CD4-positive, alpha-beta T cell (primary cell): Measurements from ENCODE around the gene MAP3K14. TPM values are rescaled to one million over a fixed set of nuclear protein-coding genes. Genes with fewer than 3 reads are reported as not detected.

ENCODE experiments used
- ATAC-seq: fragments of 200-7000 bp; cut with Tn5 transposase; one replicate; pipeline ENCODE4 v1.10.0; 2022; ENCODE audit warnings: mild to moderate bottlenecking; ENCODE audit not compliant: poor library complexity
- CTCF ChIA-PET: fragments of 350-600 bp; sonication (Branson Sonifier 250); formaldehyde crosslinking; loops from one replicate; lab custom pipeline; 2021; ENCODE audit warnings: antibody characterized with exemption, inconsistent platforms; lab: Charles Lee
- POLR2A ChIA-PET: fragments of 350-600 bp; sonication (Branson Sonifier 250); formaldehyde crosslinking; loops from one replicate; lab custom pipeline; 2021; ENCODE audit warnings: antibody characterized with exemption, inconsistent platforms; lab: Charles Lee
- DNase-seq, 14 experiments: peaks; one replicate each; pipeline ENCODE4 v3.0.0-alpha.2; 2013 to 2020; ENCODE audit warnings: mixed read lengths in 2 of 14
- H3K27ac ChIP-seq, 2 donors: one replicate each; pipeline versions ENCODE4 v1.5.1 to v1.7.0; 2013; ENCODE audit warnings: low read length in 2 of 2, low read depth in 1 of 2, mild to moderate bottlenecking in 1 of 2
- H3K27me3 ChIP-seq, 2 experiments: 1 replicate in 1 of 2; 2 replicates in 1 of 2; pipeline versions ENCODE4 v1.6.1 to v1.7.0; 2013; ENCODE audit warnings: low read length in 2 of 2, control low read depth in 1 of 2, mild to moderate bottlenecking in 1 of 2, moderate library complexity in 1 of 2; ENCODE audit not compliant: insufficient read depth in 2 of 2, control insufficient read depth in 1 of 2
- H3K36me3 ChIP-seq: one replicate; pipeline ENCODE4 v1.6.1; 2013; ENCODE audit warnings: low read length, control low read depth; ENCODE audit not compliant: insufficient read depth
- H3K4me1 ChIP-seq: one replicate; pipeline ENCODE4 v1.6.1; 2013; ENCODE audit warnings: low read length, control low read depth; ENCODE audit not compliant: insufficient read depth
- H3K4me3 ChIP-seq: one replicate; pipeline ENCODE4 v1.5.1; 2013; ENCODE audit warnings: mild to moderate bottlenecking, low read length, moderate library complexity
- H3K9me3 ChIP-seq, 2 experiments: 1 replicate in 1 of 2; 2 replicates in 1 of 2; pipeline versions ENCODE4 v1.6.1 to v1.7.0; 2013; ENCODE audit warnings: low read length in 2 of 2, mild to moderate bottlenecking in 2 of 2, control low read depth in 1 of 2, moderate library complexity in 1 of 2; ENCODE audit not compliant: control insufficient read depth in 1 of 2, insufficient read depth in 1 of 2
- H3K27ac Mint-ChIP-seq: one replicate; pipeline ENCODE4 v1.8.0; 2020; ENCODE audit warnings: mixed read lengths
- H3K27me3 Mint-ChIP-seq: one replicate; pipeline ENCODE4 v1.8.0; 2021; ENCODE audit warnings: mixed read lengths
- H3K36me3 Mint-ChIP-seq: one replicate; pipeline ENCODE4 v1.8.0; 2021; ENCODE audit warnings: low read depth, mixed read lengths
- H3K4me1 Mint-ChIP-seq: one replicate; pipeline ENCODE4 v1.8.0; 2021; ENCODE audit warnings: low read depth, mixed read lengths
- H3K4me3 Mint-ChIP-seq: one replicate; pipeline ENCODE4 v1.8.0; 2020; ENCODE audit warnings: mild to moderate bottlenecking, mixed read lengths
- H3K9me3 Mint-ChIP-seq: one replicate; pipeline ENCODE4 v1.8.0; 2020; ENCODE audit warnings: mixed read lengths
- CTCF ChIP-seq: fragments of 200-600 bp; IDR thresholded peaks from one replicate; pipeline ENCODE4 v1.8.0; 2022; ENCODE audit warnings: antibody characterized with exemption, mild to moderate bottlenecking
- intact Hi-C, 2 experiments: fragments of 100-400 bp; cut with DNase I in 1 of 2; cut with micrococcal nuclease in 1 of 2; formaldehyde crosslinking; loops; one replicate each; pipeline versions ENCODE4 v1.15.1 to v1.9.0; 2023 to 2025; cut with DNase I, micrococcal nuclease
- total RNA-seq, 174 experiments: library from RNA in 2 of 174; stranded (reverse) in 2 of 174; gene quantifications; one replicate each; pipeline ENCODE4 v1.2.3 and lab custom pipeline; 2021 to 2026

The MAP3K14 gene
- total RNA-seq, 2 experiments from 2014 or later = 41.4 to 46.5 TPM

GRCh38 chr17:45308016-45308365 lies 8.8 kb downstream of the MAP3K14 start:
- no peak for DNase-seq
- Mint-ChIP-seq H3K4me1 (peaks cover 83% of the 10 kb centered on the region), H3K27ac (peak overlapping the region; percentile 82), H3K36me3 (peaks cover 43% of the 10 kb centered on the region), H3K27me3 (no peaks in the 10 kb centered on the region), H3K9me3 (no peaks in the 10 kb centered on the region), H3K4me3 (peak overlapping the region; percentile 2)
- Histone ChIP-seq H3K36me3 (peaks cover 35% of the 10 kb centered on the region), H3K27me3 (no peaks in the 10 kb centered on the region), H3K27ac (peak overlapping the region; percentile 26 to 38), H3K4me1 (peaks cover 85% of the 10 kb centered on the region), H3K9me3 (no peaks in the 10 kb centered on the region), H3K4me3 (no peak overlapping the region)
- ChIA-PET POLR2A (interaction anchor here (4.6 kb wide), 1 partner anchor 9 kb away, joined by 32 read pairs; the partner anchor contains the start of gene MAP3K14), CTCF (interaction anchor here (1.2 to 3.1 kb wide), 2 partner anchors 30 to 173 kb away, joined by 3 to 17 read pairs; partner anchors contain the start of gene ACBD4)
- ATAC-seq = no peak
- intact Hi-C loops = no loop called here
- TF ChIP-seq CTCF = no peak

GRCh38 chr17:45307290-45308015 lies 9.4 kb downstream of the MAP3K14 start:
- no peaks in the 10 kb centered on the region for H3K9me3 ChIP-seq
- peak in 6 of 14 experiments; percentile 18 to 66 (median 42) for DNase-seq
- POLR2A ChIA-PET = interaction anchor here (4.6 kb wide), 1 partner anchor 9 kb away, joined by 32 read pairs; the partner anchor contains the start of gene MAP3K14

GRCh38 chr17:45306623-45307022 lies 10.2 kb downstream of the MAP3K14 start:
- Mint-ChIP-seq H3K36me3 (peaks cover 46% of the 10 kb centered on the region), H3K9me3 (no peaks in the 10 kb centered on the region), H3K4me1 (peaks cover 76% of the 10 kb centered on the region), H3K27ac (peak overlapping the region; percentile 58), H3K27me3 (no peaks in the 10 kb centered on the region), H3K4me3 (no peak overlapping the region)
- DNase-seq = peak in 1 of 14 experiments; percentile 35
- no peak overlapping the region for H3K27ac ChIP-seq
- no peaks in the 10 kb centered on the region for H3K27me3 ChIP-seq
- ChIA-PET CTCF (interaction anchor here (0.7 to 3.1 kb wide), 3 partner anchors 10 to 57 kb away, joined by 3 to 17 read pairs (median 14); partner anchors contain the start of gene MAP3K14), POLR2A (interaction anchor here (1.5 to 4.6 kb wide), 2 partner anchors 8 to 10 kb away, joined by 4 to 32 read pairs; partner anchors contain the start of gene MAP3K14)
- H3K36me3 ChIP-seq = peaks cover 32% of the 10 kb centered on the region
- H3K9me3 ChIP-seq = no peaks in the 10 kb centered on the region
- no peak overlapping the region for H3K4me3 ChIP-seq
- peaks cover 86% of the 10 kb centered on the region for H3K4me1 ChIP-seq
- ATAC-seq = no peak
- intact Hi-C loops = no loop called here
- TF ChIP-seq CTCF = no peak

More at GRCh38 chr17:45307290-45308015, 9.4 kb downstream of the MAP3K14 start:
- H3K27me3 ChIP-seq = no peaks in the 10 kb centered on the region
- peak overlapping the region; percentile 66 for H3K4me3 Mint-ChIP-seq
- H3K4me1 Mint-ChIP-seq = peaks cover 83% of the 10 kb centered on the region
- peak overlapping the region; percentile 26 to 38 for H3K27ac ChIP-seq
- peak; percentile 72 for ATAC-seq
- peaks cover 35% of the 10 kb centered on the region for H3K36me3 ChIP-seq
- no peaks in the 10 kb centered on the region for H3K9me3 Mint-ChIP-seq
- peaks cover 49% of the 10 kb centered on the region for H3K36me3 Mint-ChIP-seq
- H3K27me3 Mint-ChIP-seq = no peaks in the 10 kb centered on the region
- TF ChIP-seq CTCF = no peak
- intact Hi-C loops = no loop called here
- no peak overlapping the region for H3K4me3 ChIP-seq
- CTCF ChIA-PET = interaction anchor here (0.5 to 3.1 kb wide), 5 partner anchors 9 to 172 kb away, joined by 3 to 17 read pairs (median 4); partner anchors contain the start of genes ACBD4 and MAP3K14
- peaks cover 85% of the 10 kb centered on the region for H3K4me1 ChIP-seq
- peak overlapping the region; percentile 82 for H3K27ac Mint-ChIP-seq
